Subcutaneous adipose tissue (tissue), 4 donors: ENCODE results near the gene PLD6. TPM values are rescaled to one million over a fixed set of nuclear protein-coding genes. Genes with fewer than 3 reads are reported as not detected.

Source experiments
- CTCF ChIP-seq: fragments of 450-650 bp; IDR thresholded peaks from one replicate; pipeline ENCODE4 v1.5.1; 2016; ENCODE audit warnings: low read depth, mild to moderate bottlenecking, control low read depth, antibody characterized with exemption, moderate library complexity
- total RNA-seq, 4 donors: library from RNA; depleted of rRNA; stranded (reverse); fragments of >200 nt; gene quantifications; one replicate each; pipeline ENCODE4 v1.1.0, GENCODE V29; 2016

PLD6 gene
- total RNA-seq, 4 donors from 2014 or later, result 3.4 to 18.1 (median 3.7) TPM

- TF ChIP-seq CTCF, result no peak
These were observed 50.0 kb downstream of the PLD6 start for GRCh38 chr17:17156107-17156506.

GRCh38 chr17:17155568-17155967 is 50.6 kb downstream of the PLD6 start:
- TF ChIP-seq CTCF, result no peak

- no peak for TF ChIP-seq CTCF
These were observed 51.2 kb downstream of the PLD6 start for GRCh38 chr17:17154981-17155380.

GRCh38 chr17:17154556-17154955 is 51.6 kb downstream of the PLD6 start:
- TF ChIP-seq CTCF, result no peak

GRCh38 chr17:17153709-17154108 is 52.4 kb downstream of the PLD6 start:
- no peak for TF ChIP-seq CTCF

- no peak for TF ChIP-seq CTCF
These were observed 53.1 kb downstream of the PLD6 start for GRCh38 chr17:17153071-17153470.

- TF ChIP-seq CTCF, result no peak
These were observed 53.7 kb downstream of the PLD6 start for GRCh38 chr17:17152385-17152784.
